K562 (cell line): ENCODE results near the gene ITIH3. TPM values are rescaled to one million over a fixed set of nuclear protein-coding genes. Genes with fewer than 3 reads are reported as not detected.

Experiments used
- ATAC-seq: fragments of 200-7000 bp; cut with Tn5 transposase; 3 replicates; pipeline ENCODE4 v1.9.1; 2020; ENCODE audit warnings: moderate library complexity
- BruUV-seq: library from RNA; stranded (reverse); fragments of 400-500 nt; replicated peaks from 2 replicates; lab custom pipeline; 2021; lab: Mats Ljungman, UMichigan
- CTCF ChIA-PET: fragments of 300-600 bp; formaldehyde crosslinking; extraction: SDS; loops from one replicate; lab custom pipeline; 2021; ENCODE audit warnings: low intra/inter-chr PET ratio; lab: Yijun Ruan, JAX
- POLR2A ChIA-PET: fragments of 300-600, 350-650 bp; sonication (Branson Sonifier 250); formaldehyde crosslinking; extraction: SDS; loops from one replicate; lab custom pipeline; 2021; ENCODE audit warnings: antibody characterized with exemption, inconsistent platforms; lab: Yijun Ruan, JAX
- DNase-seq, 4 experiments: peaks; one replicate each; pipeline versions ENCODE4 v3.0.0 to v3.0.0-alpha.2; 2011 to 2018; ENCODE audit warnings: low spot score in 3 of 4, mixed read lengths in 3 of 4; ENCODE audit errors: extremely low read depth in 1 of 4
- FAIRE-seq: peaks from 2 replicates; lab custom pipeline; 2011; peaks lifted over from hg19 to GRCh38; lab: Jason Lieb, UNC
- H2AFZ ChIP-seq: 2 replicates; pipeline ENCODE4 v1.6.0; 2011; ENCODE audit warnings: low read depth, low read length, control low read depth, inconsistent platforms
- H3K27ac ChIP-seq: fragments of 200-600 bp; 3 replicates; pipeline ENCODE4 v1.8.0; 2011; ENCODE audit warnings: low read depth, mild to moderate bottlenecking, control low read depth, inconsistent platforms, low read length, moderate library complexity, mixed read lengths; ENCODE audit errors: extremely low read depth
- H3K27me3 ChIP-seq, 2 experiments: fragments of 300-600 bp in 1 of 2; 2 replicates in 1 of 2; 3 replicates in 1 of 2; pipeline versions ENCODE4 v1.6.0 to v1.8.0; 2011; ENCODE audit warnings: inconsistent platforms in 2 of 2, low read length in 2 of 2, mild to moderate bottlenecking in 1 of 2, mixed read lengths in 1 of 2, moderate library complexity in 1 of 2; ENCODE audit not compliant: control insufficient read depth in 2 of 2, insufficient read depth in 2 of 2
- H3K36me3 ChIP-seq: fragments of 300-600 bp; 3 replicates; pipeline ENCODE4 v1.8.0; 2011; ENCODE audit warnings: mild to moderate bottlenecking, low read length, inconsistent platforms; ENCODE audit not compliant: control insufficient read depth, insufficient read depth
- H3K4me1 ChIP-seq, 2 experiments: fragments of 200-600 bp in 1 of 2; replicated peaks in 1 of 2; 2 replicates in 1 of 2; 3 replicates in 1 of 2; pipeline versions ENCODE4 v1.5.1 to v1.8.0; 2011; ENCODE audit warnings: inconsistent platforms in 2 of 2, low read length in 2 of 2, mild to moderate bottlenecking in 1 of 2, mixed read lengths in 1 of 2, moderate library complexity in 1 of 2; ENCODE audit not compliant: control insufficient read depth in 2 of 2, insufficient read depth in 2 of 2
- H3K4me2 ChIP-seq: 2 replicates; pipeline ENCODE4 v1.6.1; 2011; ENCODE audit warnings: low read length, control low read depth, inconsistent platforms, mixed read lengths; ENCODE audit not compliant: insufficient read depth
- H3K4me3 ChIP-seq: fragments of 200-600 bp; sonication (generic), shearing (Covaris generic); 2 replicates; pipeline ENCODE4 v1.5.1; 2016; ENCODE audit warnings: control low read depth, inconsistent platforms
- H3K79me2 ChIP-seq: fragments of 200-600 bp; 3 replicates; pipeline ENCODE4 v1.8.0; 2011; ENCODE audit warnings: low read length, inconsistent platforms; ENCODE audit not compliant: control insufficient read depth, insufficient read depth
- H3K9ac ChIP-seq, 2 experiments: 2 replicates each; pipeline versions ENCODE4 v1.6.0 to v1.6.1; 2011; ENCODE audit warnings: low read depth in 2 of 2, low read length in 2 of 2, control low read depth in 1 of 2, inconsistent platforms in 1 of 2, mild to moderate bottlenecking in 1 of 2, mixed read lengths in 1 of 2; ENCODE audit not compliant: insufficient read depth in 1 of 2
- H3K9me1 ChIP-seq: one replicate; pipeline ENCODE4 v1.6.0; 2011; ENCODE audit warnings: inconsistent platforms, mild to moderate bottlenecking, low read length, moderate library complexity; ENCODE audit not compliant: control insufficient read depth, insufficient read depth
- H3K9me3 ChIP-seq: replicated peaks from 2 replicates; pipeline ENCODE4 v1.5.1; 2011; ENCODE audit warnings: low read depth, low read length, inconsistent platforms; ENCODE audit not compliant: control insufficient read depth, insufficient read depth
- H4K20me1 ChIP-seq: replicated peaks from 2 replicates; pipeline ENCODE4 v1.6.1; 2011; ENCODE audit warnings: low read length, inconsistent platforms, mixed read lengths; ENCODE audit not compliant: control insufficient read depth, insufficient read depth
- HIVEP1 ChIP-seq: fragments of 250-450 bp; sonication (Bioruptor Pico); IDR thresholded peaks from 2 replicates; pipeline ENCODE4 v1.4.0; 2020; ENCODE audit warnings: mild to moderate bottlenecking
- LARP7 ChIP-seq: fragments of 450-650 bp; IDR thresholded peaks from 2 replicates; pipeline ENCODE4 v1.6.1; 2016
- PHF20 ChIP-seq: fragments of 450-650 bp; IDR thresholded peaks from 2 replicates; pipeline ENCODE4 v1.6.1; 2018; ENCODE audit not compliant: partially characterized antibody
- TBP ChIP-seq: optimal IDR thresholded peaks from 2 replicates; pipeline ENCODE3; 2011; ENCODE audit warnings: low read depth, low read length, improper control_type of control experiment
- ZFP36 ChIP-seq: fragments of 150-350 bp; IDR thresholded peaks from 2 replicates; pipeline ENCODE4 v1.6.1; 2018; ENCODE audit warnings: low read length, low read depth; ENCODE audit not compliant: partially characterized antibody
- WGBS: fragments of 100-300 bp; shearing (Covaris generic); methylation state at CpG from one replicate; pipeline ENCODE4 v1.1.6; 2016; ENCODE audit warnings: low coverage, mixed read lengths; ENCODE audit not compliant: insufficient coverage; ENCODE audit errors: missing lambda C conversion rate; 5-methylcytosine and 5-hydroxymethylcytosine counted together
- in situ Hi-C: fragments of 300-500 bp; cut with MboI; formaldehyde crosslinking; loops from 4 replicates; pipeline ENCODE4 v1.15.0; 2018; ENCODE audit warnings: inconsistent platforms, mixed read lengths
- intact Hi-C: fragments of 100-400 bp; cut with micrococcal nuclease; formaldehyde crosslinking; loops from 2 replicates; pipeline ENCODE4 v1.14.2; 2022
- polyA plus RNA-seq, 8 experiments: library from polyadenylated mRNA; depleted of rRNA in 4 of 8; stranded (reverse) in 5 of 8; unstranded in 3 of 8; fragments of >200 nt; fragmentation: Nextera tagmentation in 2 of 8; fragmentation: Illumina TruSeq in 1 of 8; extraction: Ambion mirVana in 2 of 8; extraction: Trizol in 1 of 8; gene quantifications; 2 replicates each; pipeline versions ENCODE4 v1.2.1 to v1.2.3, GENCODE V29; 2011 to 2014; ENCODE audit warnings: inconsistent platforms in 1 of 8, missing spikeins in 1 of 8
- total RNA-seq, 7 experiments: library from RNA; depleted of rRNA in 6 of 7; stranded (reverse); fragments of >200 nt in 6 of 7; fragmentation: Illumina TruSeq in 2 of 7; extraction: Trizol in 2 of 7; gene quantifications; 2 replicates each; pipeline versions ENCODE4 v1.2.1 to v1.2.3, GENCODE V29; 2011 to 2021; ENCODE audit warnings: low replicate concordance in 1 of 7
- TF ChIP-seq, protein P1 (sequence below): fragments of 250-450 bp; sonication (Bioruptor Pico); IDR thresholded peaks from 2 replicates; pipeline ENCODE4 v1.8.0; 2021; ENCODE audit warnings: moderate library complexity, mild to moderate bottlenecking, inconsistent platforms

The ITIH3 gene
- total and polyA plus RNA-seq, 9 of the 15 experiments (the other 6 are each of a cell fraction or from before 2014, with no cell fraction given): 0.07 to 0.35 TPM; not detected in 7

DNA sequence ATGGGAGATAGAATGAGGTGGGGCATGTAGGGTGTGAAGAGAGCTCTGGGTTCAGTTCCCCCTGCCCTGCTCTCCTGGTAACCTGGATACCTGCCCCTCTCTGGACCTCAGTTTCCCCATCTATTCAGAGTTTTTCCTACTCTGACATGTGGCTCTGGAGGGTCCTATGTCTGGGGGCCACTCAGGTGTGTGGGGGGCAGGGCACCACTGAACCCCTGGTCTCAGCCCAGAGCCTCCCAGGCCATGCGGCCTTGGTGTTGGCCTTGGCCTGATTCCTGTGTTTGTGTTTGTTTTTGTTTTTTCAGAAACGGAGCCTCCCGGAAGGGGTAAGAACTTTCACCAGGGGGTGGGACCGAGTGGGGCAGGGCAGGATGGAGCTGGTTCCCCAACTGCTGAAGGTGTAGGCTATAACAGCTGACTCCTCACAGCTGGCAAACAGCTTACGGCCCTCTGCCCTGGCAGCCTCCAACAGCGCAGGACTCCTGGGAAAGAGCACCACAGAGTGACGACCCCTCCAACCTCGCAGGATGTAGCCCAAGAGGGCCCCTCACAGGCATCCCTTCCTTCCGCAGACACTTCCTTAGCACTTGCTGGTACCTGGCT lies 803 bp downstream of the ITIH3 start:
- in situ Hi-C loops: no loop called here
- no peak overlapping the region for H3K4me3 ChIP-seq

More for the DNA sequence above, 803 bp downstream of the ITIH3 start:
- TF ChIP-seq LARP7: no peak
- no peak for TF ChIP-seq ZFP36
- TF ChIP-seq, protein P1, sequence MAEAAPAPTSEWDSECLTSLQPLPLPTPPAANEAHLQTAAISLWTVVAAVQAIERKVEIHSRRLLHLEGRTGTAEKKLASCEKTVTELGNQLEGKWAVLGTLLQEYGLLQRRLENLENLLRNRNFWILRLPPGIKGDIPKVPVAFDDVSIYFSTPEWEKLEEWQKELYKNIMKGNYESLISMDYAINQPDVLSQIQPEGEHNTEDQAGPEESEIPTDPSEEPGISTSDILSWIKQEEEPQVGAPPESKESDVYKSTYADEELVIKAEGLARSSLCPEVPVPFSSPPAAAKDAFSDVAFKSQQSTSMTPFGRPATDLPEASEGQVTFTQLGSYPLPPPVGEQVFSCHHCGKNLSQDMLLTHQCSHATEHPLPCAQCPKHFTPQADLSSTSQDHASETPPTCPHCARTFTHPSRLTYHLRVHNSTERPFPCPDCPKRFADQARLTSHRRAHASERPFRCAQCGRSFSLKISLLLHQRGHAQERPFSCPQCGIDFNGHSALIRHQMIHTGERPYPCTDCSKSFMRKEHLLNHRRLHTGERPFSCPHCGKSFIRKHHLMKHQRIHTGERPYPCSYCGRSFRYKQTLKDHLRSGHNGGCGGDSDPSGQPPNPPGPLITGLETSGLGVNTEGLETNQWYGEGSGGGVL (CRISPR knock-in tag): no peak
- TF ChIP-seq PHF20: no peak
- TF ChIP-seq TBP: no peak
- no peak for TF ChIP-seq HIVEP1 (CRISPR knock-in tag)
- TF ChIP-seq, all 486 proteins: peak for 0
- intact Hi-C loops: no loop called here
- Histone ChIP-seq H3K4me1 (peaks cover 0 to 18% of the 10 kb centered on the region in 2 experiments; a peak in 2 of 5 replicates), H4K20me1 (no peaks in the 10 kb centered on the region), H3K27ac (no peak overlapping the region), H3K9ac (no peak overlapping the region), H3K4me2 (no peak overlapping the region), H3K27me3 (peaks cover 0 to 25% of the 10 kb centered on the region in 2 experiments; a peak in 3 of 5 replicates), H2AFZ (no peak overlapping the region), H3K36me3 (no peaks in the 10 kb centered on the region), H3K9me1 (no peaks in the 10 kb centered on the region), H3K79me2 (no peaks in the 10 kb centered on the region), H3K9me3 (no peaks in the 10 kb centered on the region)
- 35% methylated on average over 9 of the region's 9 CpGs for WGBS
- ChIA-PET POLR2A (interaction anchor here (0.6 kb wide), 1 partner anchor 1007 kb away, joined by 4 read pairs; no protein-coding TSS in a partner anchor), CTCF (no interaction called here)
- ATAC-seq (no peak), FAIRE-seq (no peak), DNase-seq (no peak)
- no TSS peak for BruUV-seq
